Neural progenitor cell (in vitro differentiated cells): Measurements from ENCODE around the gene SSTR4.
A peak's percentile ranks its signal among the peaks of the same experiment; 100 is the strongest.

Source experiments
- EZH2 ChIP-seq: fragments of 200-600 bp; sonication (generic); IDR thresholded peaks from 2 replicates; pipeline ENCODE4 v1.6.1; 2017; ENCODE audit warnings: antibody characterized with exemption, mild to moderate bottlenecking, moderate library complexity
- TF ChIP-seq, protein P1 (sequence below): fragments of 200-600 bp; sonication (generic); IDR thresholded peaks from 2 replicates; pipeline ENCODE4 v1.5.1; 2017; ENCODE audit warnings: antibody characterized with exemption, mild to moderate bottlenecking

DNA sequence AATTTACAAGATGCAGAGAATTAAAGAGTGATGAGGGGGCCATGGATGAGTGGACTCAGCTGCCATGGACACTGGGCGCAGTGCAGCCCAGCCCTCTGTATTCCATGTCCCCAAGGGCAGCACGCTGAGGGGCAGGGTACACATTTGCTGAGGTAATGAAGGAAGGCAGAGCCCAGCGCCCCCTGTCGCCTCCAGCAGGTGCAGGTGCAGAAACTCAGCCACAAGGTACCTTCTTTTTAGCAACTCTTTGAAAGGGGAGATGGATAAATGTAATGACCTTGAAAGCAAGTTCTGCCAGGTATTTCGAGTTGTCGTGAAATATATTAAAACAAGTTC, 43.9 kb downstream of the SSTR4 start:
- no peak for TF ChIP-seq EZH2
- TF ChIP-seq, protein P1, sequence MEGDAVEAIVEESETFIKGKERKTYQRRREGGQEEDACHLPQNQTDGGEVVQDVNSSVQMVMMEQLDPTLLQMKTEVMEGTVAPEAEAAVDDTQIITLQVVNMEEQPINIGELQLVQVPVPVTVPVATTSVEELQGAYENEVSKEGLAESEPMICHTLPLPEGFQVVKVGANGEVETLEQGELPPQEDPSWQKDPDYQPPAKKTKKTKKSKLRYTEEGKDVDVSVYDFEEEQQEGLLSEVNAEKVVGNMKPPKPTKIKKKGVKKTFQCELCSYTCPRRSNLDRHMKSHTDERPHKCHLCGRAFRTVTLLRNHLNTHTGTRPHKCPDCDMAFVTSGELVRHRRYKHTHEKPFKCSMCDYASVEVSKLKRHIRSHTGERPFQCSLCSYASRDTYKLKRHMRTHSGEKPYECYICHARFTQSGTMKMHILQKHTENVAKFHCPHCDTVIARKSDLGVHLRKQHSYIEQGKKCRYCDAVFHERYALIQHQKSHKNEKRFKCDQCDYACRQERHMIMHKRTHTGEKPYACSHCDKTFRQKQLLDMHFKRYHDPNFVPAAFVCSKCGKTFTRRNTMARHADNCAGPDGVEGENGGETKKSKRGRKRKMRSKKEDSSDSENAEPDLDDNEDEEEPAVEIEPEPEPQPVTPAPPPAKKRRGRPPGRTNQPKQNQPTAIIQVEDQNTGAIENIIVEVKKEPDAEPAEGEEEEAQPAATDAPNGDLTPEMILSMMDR: peak; percentile 72
